Activated T-helper 1 cell treated with anti-CD3 and anti-CD28 coated beads, Interleukin-12 subunit alpha, Interleukin-12 subunit beta, Interleukin-2, Interleukin-4 antibody, amounts not matched to agents 30 ng/mL and 10 ng/mL and 1 ng/mL, durations not matched to agents 14 hours and 24 hours and 36 hours (primary cell): ENCODE results near the gene LPP. TPM values are rescaled to one million over a fixed set of nuclear protein-coding genes. Genes with fewer than 3 reads are reported as not detected.

Experiments used
- DNase-seq: peaks from one replicate; pipeline ENCODE4 v3.0.0; 2021; ENCODE audit warnings: low spot score
- H3K27ac Mint-ChIP-seq: one replicate; pipeline ENCODE4 v1.8.0; 2021; ENCODE audit warnings: mild to moderate bottlenecking, mixed read lengths
- H3K27me3 Mint-ChIP-seq: one replicate; pipeline ENCODE4 v1.8.0; 2022; ENCODE audit warnings: mild to moderate bottlenecking, moderate library complexity, mixed read lengths; ENCODE audit not compliant: insufficient read depth
- H3K36me3 Mint-ChIP-seq: one replicate; pipeline ENCODE4 v1.8.0; 2021; ENCODE audit warnings: low read depth, mixed read lengths
- H3K4me1 Mint-ChIP-seq: one replicate; pipeline ENCODE4 v1.8.0; 2021; ENCODE audit warnings: low read depth, mixed read lengths
- H3K4me3 Mint-ChIP-seq: one replicate; pipeline ENCODE4 v1.8.0; 2021; ENCODE audit warnings: mild to moderate bottlenecking, moderate library complexity, mixed read lengths
- H3K9me3 Mint-ChIP-seq: one replicate; pipeline ENCODE4 v1.8.0; 2021; ENCODE audit warnings: mixed read lengths
- intact Hi-C: fragments of 100-400 bp; cut with micrococcal nuclease; formaldehyde crosslinking; loops from one replicate; pipeline ENCODE4 v1.15.1; 2024
- total RNA-seq: library from RNA; stranded (reverse); gene quantifications from 2 replicates; pipeline ENCODE4 v1.2.3, GENCODE V29; 2022

Gene LPP
- total RNA-seq, 1 donor from 2014 or later: 38.2 TPM

GRCh38 chr3:188339410-188340295 lies 185.7 kb downstream of the LPP start:
- H3K4me3 Mint-ChIP-seq: peak overlapping the region; percentile 63
- DNase-seq: peak; percentile 39
- H3K36me3 Mint-ChIP-seq: peaks cover 28% of the 10 kb centered on the region
- intact Hi-C loops: loop anchor here (1.0 to 5.0 kb wide), 24 partner anchors 11 to 700 kb away; partner anchors contain the start of gene LPP
- peaks cover 37% of the 10 kb centered on the region for H3K4me1 Mint-ChIP-seq
- H3K27me3 Mint-ChIP-seq: peaks cover 24% of the 10 kb centered on the region
- H3K27ac Mint-ChIP-seq: peak overlapping the region; percentile 86
- no peaks in the 10 kb centered on the region for H3K9me3 Mint-ChIP-seq

- H3K27me3 Mint-ChIP-seq: peaks cover 19% of the 10 kb centered on the region
- no peak overlapping the region for H3K27ac Mint-ChIP-seq
- DNase-seq: no peak
- intact Hi-C loops: no loop called here
- H3K4me3 Mint-ChIP-seq: no peak overlapping the region
- H3K4me1 Mint-ChIP-seq: peaks cover 42% of the 10 kb centered on the region
- H3K9me3 Mint-ChIP-seq: no peaks in the 10 kb centered on the region
- H3K36me3 Mint-ChIP-seq: peaks cover 17% of the 10 kb centered on the region
Observed at GRCh38 chr3:188341501-188341900, 187.5 kb downstream of the LPP start.

DNA sequence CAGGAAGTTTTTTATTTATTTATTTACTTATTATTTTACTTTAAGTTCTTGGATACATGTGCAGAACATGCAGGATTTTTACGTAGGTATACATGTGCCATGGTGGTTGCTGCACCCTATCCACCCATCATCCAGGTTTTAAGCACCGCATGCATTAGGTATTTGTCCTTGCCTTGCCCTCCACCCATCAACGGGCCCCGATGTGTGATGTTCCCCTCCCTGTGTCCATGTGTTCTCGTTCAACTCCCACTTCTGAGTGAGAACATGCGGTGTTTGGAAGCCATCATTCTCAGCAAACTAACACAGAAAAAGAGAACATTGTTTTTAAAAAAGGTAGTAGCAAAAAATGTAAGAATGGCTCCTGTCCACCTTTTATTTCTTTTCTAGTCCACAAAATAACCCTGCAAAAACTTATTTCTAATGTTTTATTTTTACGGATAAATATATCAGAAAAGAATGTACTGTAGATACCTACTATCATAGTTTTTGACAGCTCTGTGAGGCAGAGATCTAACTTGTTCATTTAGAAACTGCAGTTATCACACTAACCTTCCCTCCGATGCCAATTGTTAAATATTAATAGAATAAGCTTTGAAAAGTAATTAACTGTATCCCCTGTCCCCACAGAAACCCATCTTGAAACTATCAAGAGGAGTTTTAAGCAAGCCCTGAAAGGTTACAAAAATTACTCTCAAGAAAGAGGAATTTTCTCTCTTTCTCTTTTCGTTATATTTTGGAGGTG lies 189.2 kb downstream of the LPP start:
- intact Hi-C loops: no loop called here
- peaks cover 19% of the 10 kb centered on the region for H3K27me3 Mint-ChIP-seq
- H3K27ac Mint-ChIP-seq: no peak overlapping the region
- DNase-seq: no peak
- no peaks in the 10 kb centered on the region for H3K9me3 Mint-ChIP-seq
- H3K36me3 Mint-ChIP-seq: peaks cover 19% of the 10 kb centered on the region
- no peak overlapping the region for H3K4me3 Mint-ChIP-seq
- peaks cover 39% of the 10 kb centered on the region for H3K4me1 Mint-ChIP-seq

GRCh38 chr3:188343894-188344293 lies 189.9 kb downstream of the LPP start:
- Mint-ChIP-seq H3K27ac (no peak overlapping the region), H3K36me3 (peaks cover 17% of the 10 kb centered on the region), H3K4me3 (no peak overlapping the region), H3K27me3 (peaks cover 19% of the 10 kb centered on the region), H3K9me3 (no peaks in the 10 kb centered on the region), H3K4me1 (peaks cover 32% of the 10 kb centered on the region)
- DNase-seq: no peak
- intact Hi-C loops: no loop called here

GRCh38 chr3:188345223-188345622 lies 191.3 kb downstream of the LPP start:
- H3K27ac Mint-ChIP-seq: no peak overlapping the region
- peaks cover 13% of the 10 kb centered on the region for H3K36me3 Mint-ChIP-seq
- H3K4me3 Mint-ChIP-seq: no peak overlapping the region
- peaks cover 18% of the 10 kb centered on the region for H3K4me1 Mint-ChIP-seq
- no peaks in the 10 kb centered on the region for H3K9me3 Mint-ChIP-seq
- intact Hi-C loops: no loop called here
- DNase-seq: no peak
- peaks cover 12% of the 10 kb centered on the region for H3K27me3 Mint-ChIP-seq

DNA sequence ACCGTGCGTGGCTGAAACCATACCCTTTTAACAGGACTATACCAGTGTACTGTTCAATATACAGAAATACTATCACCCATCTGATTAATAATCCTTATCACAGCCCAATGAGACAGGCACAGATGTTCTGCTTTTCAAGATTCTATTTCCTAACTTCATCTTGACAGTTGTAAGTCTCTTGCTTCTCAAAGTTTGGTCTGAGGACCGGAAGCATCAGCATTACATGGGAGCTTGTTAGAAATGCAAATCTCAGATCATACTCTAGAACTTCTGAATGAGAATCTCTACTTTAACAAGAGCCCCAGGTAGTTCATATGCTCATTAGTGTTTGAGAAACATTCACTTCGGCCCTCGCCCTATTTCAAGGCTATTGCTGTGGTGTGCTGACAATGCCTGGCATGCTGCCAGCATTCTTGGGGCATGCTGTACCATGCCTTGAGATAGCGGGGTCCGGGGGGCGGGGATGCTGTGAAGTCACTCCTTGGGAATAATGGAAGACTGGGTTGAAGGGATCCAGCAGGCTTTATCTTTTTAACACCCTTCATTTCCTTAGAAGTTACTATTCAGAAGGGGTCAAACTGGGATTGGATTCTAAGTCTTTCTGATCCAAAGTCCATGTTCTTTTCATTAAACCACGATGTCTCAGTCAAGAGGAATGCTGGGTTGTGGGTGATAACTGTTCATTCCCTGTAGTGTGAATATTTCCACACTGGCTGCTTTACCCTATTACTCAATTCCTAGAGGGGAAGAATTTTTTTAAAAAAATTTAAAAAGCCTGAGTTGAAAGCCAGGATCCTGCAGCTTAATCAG lies 194.7 kb downstream of the LPP start:
- Mint-ChIP-seq H3K9me3 (no peaks in the 10 kb centered on the region), H3K27ac (no peak overlapping the region), H3K27me3 (peaks cover 5% of the 10 kb centered on the region), H3K36me3 (peaks cover 4% of the 10 kb centered on the region), H3K4me3 (no peak overlapping the region), H3K4me1 (peaks cover 5% of the 10 kb centered on the region)
- intact Hi-C loops: no loop called here
- DNase-seq: no peak

DNA sequence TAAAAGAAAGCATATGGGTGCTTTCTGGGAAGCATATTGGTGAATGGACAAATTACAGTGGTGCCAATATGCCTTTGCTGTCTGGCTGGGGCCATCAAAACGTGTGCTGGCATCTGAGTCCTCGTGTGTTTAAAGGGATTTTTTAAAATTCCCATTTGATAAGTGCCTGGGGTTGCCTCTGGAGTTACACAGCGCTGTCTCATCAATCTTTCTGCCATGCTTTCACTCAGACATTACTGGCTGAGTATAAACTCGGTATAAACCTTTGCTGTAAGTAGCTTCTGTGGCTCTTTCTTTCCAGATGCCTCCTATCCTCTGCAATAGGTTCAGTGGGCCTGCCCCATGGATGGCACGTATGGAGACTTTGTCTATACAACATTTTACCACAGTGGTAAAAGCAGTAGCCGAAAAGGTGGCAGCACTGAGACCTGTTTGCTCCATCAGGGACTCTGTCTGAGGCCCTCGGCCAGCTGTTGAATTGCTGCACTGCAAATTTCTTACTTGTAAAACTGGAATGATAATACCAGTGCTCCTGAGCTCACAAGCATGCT lies 195.5 kb downstream of the LPP start:
- Mint-ChIP-seq H3K4me1 (peaks cover 10% of the 10 kb centered on the region), H3K9me3 (no peaks in the 10 kb centered on the region), H3K27me3 (peaks cover 5% of the 10 kb centered on the region), H3K27ac (no peak overlapping the region), H3K36me3 (peaks cover 4% of the 10 kb centered on the region), H3K4me3 (no peak overlapping the region)
- intact Hi-C loops: no loop called here
- no peak for DNase-seq

DNA sequence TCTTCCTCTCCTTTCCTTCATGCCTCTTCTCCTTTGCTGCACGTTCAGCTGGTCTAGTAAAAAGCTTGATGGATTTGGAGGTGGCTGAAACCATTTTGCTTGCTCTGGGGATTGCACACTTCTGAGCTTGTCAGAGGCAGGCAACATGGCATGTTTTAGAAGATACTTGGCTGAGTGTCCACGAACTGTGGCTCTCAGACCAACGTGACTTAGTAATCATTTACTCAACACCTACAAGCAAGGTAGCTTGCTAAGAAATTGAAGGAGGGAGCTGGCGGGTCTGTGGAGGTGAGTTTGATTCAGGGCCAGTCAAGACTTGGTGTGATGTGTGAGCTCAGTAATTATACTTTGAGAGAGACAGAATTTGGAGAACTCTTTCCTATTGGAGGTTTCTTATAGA lies 196.0 kb downstream of the LPP start:
- no peaks in the 10 kb centered on the region for H3K9me3 Mint-ChIP-seq
- peaks cover 5% of the 10 kb centered on the region for H3K27me3 Mint-ChIP-seq
- H3K4me1 Mint-ChIP-seq: peaks cover 11% of the 10 kb centered on the region
- H3K27ac Mint-ChIP-seq: no peak overlapping the region
- intact Hi-C loops: no loop called here
- no peak overlapping the region for H3K4me3 Mint-ChIP-seq
- H3K36me3 Mint-ChIP-seq: peaks cover 6% of the 10 kb centered on the region
- no peak for DNase-seq

DNA sequence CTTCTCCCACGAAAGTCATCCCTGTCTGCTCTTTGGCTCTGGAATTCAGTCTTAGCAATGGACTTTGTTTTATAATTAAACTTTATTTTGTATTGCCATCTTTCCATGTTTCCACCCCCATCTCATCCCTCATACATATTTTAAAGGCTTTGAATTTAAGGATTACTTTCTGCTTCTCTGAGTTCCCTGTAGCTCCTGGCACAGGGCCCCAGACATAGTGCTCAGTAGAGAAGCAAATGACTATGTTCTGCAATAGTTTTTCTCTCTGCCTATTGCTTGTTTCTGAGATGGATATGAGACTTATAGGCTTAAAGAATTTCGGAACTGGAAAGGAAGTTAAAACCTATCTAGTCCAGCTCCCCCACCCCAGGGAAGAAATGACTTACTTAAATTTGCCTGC lies 197.0 kb downstream of the LPP start:
- intact Hi-C loops: no loop called here
- no peak for DNase-seq
- H3K36me3 Mint-ChIP-seq: peaks cover 6% of the 10 kb centered on the region
- H3K4me3 Mint-ChIP-seq: no peak overlapping the region
- peaks cover 2% of the 10 kb centered on the region for H3K27me3 Mint-ChIP-seq
- peaks cover 7% of the 10 kb centered on the region for H3K4me1 Mint-ChIP-seq
- H3K9me3 Mint-ChIP-seq: no peaks in the 10 kb centered on the region
- H3K27ac Mint-ChIP-seq: no peak overlapping the region

DNA sequence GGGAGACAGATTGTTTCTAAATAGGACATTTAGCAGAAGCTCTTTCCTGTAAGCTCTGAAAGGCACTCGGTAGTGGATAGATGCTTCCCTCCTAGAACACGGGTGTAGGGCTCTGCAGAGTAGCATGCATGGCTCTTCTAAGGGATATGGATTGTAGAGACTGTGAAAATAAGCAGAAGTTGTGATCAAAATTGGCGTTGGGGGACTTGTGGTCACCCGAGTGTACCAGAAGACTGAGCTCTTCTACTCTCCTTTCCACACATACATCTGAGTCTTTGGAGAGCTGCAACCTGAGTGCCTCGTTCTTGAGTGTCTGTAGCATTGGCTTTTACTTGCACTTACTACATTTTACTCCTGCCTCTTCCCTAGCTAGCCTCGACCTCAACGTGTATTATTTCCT lies 197.7 kb downstream of the LPP start:
- Mint-ChIP-seq H3K4me3 (no peak overlapping the region), H3K4me1 (peaks cover 7% of the 10 kb centered on the region), H3K27me3 (peaks cover 2% of the 10 kb centered on the region), H3K9me3 (no peaks in the 10 kb centered on the region), H3K36me3 (peaks cover 6% of the 10 kb centered on the region), H3K27ac (no peak overlapping the region)
- no peak for DNase-seq
- intact Hi-C loops: no loop called here

- H3K36me3 Mint-ChIP-seq: peaks cover 6% of the 10 kb centered on the region
Observed at GRCh38 chr3:188352196-188352927, 198.4 kb downstream of the LPP start.

DNA sequence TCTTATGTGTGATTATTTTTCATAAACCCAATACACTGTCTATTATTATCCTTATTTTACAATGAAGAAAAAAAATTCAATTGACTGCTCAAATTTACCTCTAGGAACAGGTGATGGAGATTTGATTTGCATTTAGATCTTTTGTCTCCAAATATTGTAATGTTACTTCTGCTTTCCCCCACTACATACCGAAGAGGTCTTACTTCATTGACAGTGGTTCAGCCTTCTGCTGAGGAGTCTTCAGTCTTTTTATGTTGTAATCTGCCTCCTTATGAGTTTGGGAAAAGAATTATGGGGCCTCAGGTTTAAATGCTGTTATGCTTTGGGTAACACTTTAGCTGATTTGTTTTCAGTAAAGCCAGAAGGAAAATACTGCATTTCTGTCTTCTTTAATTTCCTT lies 199.5 kb downstream of the LPP start:
- peaks cover 13% of the 10 kb centered on the region for H3K4me1 Mint-ChIP-seq
- H3K9me3 Mint-ChIP-seq: no peaks in the 10 kb centered on the region
- H3K36me3 Mint-ChIP-seq: peaks cover 3% of the 10 kb centered on the region
- no peak overlapping the region for H3K4me3 Mint-ChIP-seq
- no peak overlapping the region for H3K27ac Mint-ChIP-seq
- peaks cover 11% of the 10 kb centered on the region for H3K27me3 Mint-ChIP-seq
- DNase-seq: no peak
- intact Hi-C loops: no loop called here

More at GRCh38 chr3:188352196-188352927, 198.4 kb downstream of the LPP start:
- no peak for DNase-seq
- Mint-ChIP-seq H3K27me3 (peaks cover 5% of the 10 kb centered on the region), H3K4me3 (no peak overlapping the region), H3K4me1 (peaks cover 7% of the 10 kb centered on the region), H3K27ac (no peak overlapping the region), H3K9me3 (no peaks in the 10 kb centered on the region)
- intact Hi-C loops: no loop called here
